ENCODE results near the gene HECTD4.

Gene HECTD4

DNA sequence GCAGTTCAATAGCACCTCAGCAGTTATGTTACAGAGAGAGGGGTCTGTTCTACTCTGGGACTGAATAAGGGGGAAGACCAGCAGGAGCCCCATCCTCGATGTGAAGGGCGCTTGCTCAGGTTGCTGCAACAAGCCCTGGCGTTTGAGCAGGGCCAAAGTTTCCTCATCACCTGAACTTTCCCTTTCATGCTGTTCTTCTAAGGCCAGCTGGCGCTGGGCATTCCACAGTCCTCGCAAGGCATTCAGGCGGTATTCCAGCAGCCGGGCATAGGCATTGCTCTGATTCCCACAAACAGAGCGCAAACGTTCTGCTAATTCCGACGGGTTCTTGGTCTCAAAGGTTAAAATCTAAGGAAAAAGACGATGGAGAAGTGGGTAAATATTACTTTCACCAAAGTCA, 62.8 kb downstream of the HECTD4 start:
- FAIRE-seq = no peak

DNA sequence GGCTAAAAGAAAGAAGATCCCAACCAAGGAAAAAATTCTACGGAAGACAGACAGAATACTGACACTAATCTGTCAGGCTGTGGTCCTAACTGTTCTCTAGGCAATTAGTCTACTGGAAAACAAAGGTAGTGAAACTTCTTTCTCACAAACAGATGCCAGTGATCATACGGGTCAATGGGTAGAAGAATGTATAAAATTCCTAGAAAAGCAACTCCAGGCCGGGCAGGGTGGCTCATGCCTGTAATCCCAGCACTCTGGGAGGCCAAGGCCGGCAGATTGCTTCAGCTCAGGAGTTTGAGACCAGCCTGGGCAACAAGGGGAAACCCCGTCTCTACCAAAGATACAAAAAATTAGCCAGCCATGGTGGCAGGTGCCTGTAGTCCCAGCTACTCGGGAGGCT, 64.8 kb downstream of the HECTD4 start:
- FAIRE-seq = no peak

DNA sequence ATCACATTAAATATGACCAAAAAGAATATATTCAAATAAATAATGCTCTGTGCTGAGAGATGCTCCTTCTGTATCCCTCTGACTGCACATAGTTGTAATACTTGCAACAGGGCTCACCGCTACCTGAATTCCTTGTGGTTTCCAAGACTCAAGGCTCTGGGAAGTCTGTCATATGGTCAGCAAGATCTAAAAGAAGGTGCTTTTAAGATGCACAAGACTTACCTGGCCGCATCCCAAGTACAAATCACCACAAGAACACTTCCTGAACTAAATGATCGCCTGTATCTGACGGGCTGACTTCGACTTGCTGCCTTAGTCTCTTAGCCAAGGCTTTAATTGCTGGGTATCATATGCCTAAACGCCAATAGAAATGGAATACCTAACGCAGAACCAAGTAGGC, 67.2 kb downstream of the HECTD4 start:
- no peak for FAIRE-seq

- FAIRE-seq = no peak
Observed at GRCh38 chr12:112309797-112310196, 72.4 kb downstream of the HECTD4 start.

DNA sequence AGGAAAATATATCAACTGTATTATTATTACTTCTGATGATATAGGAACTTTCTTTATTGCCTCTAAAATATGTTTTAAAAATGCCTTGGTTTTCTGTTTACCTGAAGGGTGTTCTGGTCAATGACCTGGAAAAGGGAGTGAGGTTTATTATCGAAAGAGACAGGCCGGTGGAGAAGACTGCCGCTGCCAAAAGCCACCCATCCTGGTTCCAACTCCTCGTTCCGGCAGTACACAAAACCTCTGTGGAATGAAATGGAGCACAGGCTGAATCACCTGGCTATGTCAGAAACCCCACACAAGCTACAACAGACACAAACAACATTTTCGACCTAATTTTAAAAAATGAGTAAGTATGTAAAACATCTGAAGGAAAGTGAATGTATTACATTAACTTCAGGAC, 73.6 kb downstream of the HECTD4 start:
- FAIRE-seq = no peak

DNA sequence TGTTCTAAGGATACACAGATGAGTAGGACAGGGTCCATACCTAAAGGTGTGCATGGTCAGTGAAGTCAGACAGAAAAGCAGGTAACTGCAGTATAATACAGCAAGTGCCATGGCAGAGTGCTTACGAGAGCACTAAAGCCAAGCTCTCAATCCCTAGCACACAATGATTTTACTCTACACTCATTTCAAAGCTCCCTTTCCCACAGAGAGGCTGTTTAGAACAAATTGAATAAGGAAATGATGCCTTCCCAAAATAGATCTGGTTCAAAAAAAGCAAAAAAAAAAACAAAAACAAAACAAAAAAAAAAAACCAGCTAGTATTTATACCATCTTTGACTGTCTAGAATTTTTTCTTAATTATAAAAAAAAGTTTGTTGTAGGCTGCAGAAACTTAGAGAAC, 74.1 kb downstream of the HECTD4 start:
- no peak for FAIRE-seq

- no peak for FAIRE-seq
Observed at GRCh38 chr12:112307317-112308011, 74.8 kb downstream of the HECTD4 start.

DNA sequence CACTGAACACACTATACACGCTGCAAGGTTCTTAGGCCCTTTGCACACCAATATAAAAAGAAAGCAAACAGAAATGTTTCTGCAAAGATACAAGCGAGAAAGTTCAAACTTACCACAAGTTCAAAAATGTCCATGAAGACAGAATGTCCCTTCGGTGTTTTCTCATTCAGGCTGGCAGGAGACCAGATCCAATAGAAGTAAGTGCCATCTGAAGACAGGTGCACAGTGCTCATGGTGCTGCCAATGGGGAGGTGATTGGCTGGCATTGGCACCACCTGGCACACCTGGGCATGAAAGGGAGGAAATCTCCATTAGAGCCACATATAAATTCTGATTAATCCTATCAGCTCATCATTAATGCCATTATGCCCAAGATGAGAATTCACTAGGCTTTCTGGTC, 76.3 kb downstream of the HECTD4 start:
- no peak for FAIRE-seq

DNA sequence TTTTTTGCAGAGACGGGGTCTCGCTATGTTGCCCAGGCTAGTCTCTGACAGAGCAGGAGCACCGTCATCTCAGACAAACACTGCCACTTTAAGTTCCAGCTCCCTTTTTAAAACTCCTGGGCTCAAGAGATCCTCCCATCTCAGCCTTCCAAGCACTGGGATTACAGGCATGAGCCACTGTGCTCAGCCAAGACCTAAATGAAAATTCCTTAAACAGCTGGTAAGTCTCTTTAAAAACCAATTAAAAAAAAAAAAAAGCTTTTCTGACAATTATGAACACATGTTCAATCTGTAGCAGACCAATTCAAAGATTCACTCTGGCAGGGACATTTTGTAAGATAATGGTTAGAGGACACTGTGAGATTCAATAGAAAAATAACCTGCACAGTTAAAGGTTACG, 77.8 kb downstream of the HECTD4 start:
- FAIRE-seq = no peak

DNA sequence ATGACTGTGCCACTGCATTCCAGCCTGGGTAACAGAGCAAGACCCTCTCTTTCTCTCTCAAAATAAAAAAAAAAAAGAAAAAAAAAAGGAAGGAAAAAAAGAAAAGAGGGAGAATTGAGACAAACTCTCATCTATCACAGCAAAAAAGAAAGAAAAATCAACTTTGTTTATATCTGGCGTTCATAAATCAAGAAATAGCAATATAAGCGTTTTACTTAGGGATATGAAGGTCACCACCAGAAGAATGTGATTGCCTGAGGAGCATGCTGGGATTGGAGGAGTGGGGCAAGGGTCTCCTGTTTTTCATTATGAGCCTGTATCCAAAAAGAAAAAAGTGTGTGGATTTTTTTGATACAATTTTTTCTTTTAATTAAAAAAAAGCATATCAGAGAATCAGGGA, 78.4 kb downstream of the HECTD4 start:
- FAIRE-seq = no peak

GRCh38 chr12:112303004-112303403, 79.2 kb downstream of the HECTD4 start:
- no peak for FAIRE-seq

GRCh38 chr12:112299704-112300103, 82.5 kb downstream of the HECTD4 start:
- no peak for FAIRE-seq

- FAIRE-seq = no peak
Observed at GRCh38 chr12:112297188-112297587, 85.0 kb downstream of the HECTD4 start.

- FAIRE-seq = no peak
Observed at GRCh38 chr12:112296183-112296582, 86.0 kb downstream of the HECTD4 start.

DNA sequence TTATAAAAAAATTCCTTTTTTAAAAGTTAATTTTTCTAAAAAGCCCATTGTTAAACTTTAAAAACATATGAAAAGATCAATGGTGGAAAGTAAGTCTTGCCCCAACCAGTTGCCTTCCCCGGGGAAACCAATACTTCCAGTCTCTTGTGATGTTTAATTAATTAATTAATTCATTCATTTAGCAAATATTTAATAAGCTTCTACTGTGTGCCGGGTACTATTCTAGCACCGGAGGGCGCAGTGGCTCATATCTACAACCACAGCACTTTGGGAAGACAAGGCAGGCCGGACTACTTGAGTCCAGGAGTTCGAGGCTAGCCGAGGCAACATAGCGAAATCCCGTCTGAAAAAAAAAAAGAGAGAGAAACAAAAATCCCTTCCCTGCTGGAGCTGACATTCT, 87.4 kb downstream of the HECTD4 start:
- no peak for FAIRE-seq

GRCh38 chr12:112288638-112289037, 93.6 kb downstream of the HECTD4 start:
- FAIRE-seq = no peak

GRCh38 chr12:112285600-112286401, 96.4 kb downstream of the HECTD4 start:
- FAIRE-seq = no peak

DNA sequence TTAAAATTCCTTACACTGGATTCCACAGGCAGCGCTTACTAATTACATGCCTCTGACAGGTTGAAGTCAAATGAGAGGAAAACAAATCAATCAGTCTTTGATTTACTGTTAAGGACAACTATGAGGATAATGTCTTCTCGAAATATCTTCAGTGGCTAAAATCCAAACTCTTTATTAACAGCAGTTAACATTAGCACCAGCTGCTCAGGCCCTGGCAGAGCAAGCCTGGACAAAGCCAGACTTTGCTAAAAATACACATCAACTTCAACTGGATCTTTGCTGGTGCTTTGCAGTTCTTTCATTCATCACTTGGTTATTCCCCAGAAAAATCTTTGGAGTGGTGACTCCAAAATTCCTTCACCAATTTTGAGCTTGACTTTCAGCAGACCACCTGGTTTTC, 98.7 kb downstream of the HECTD4 start:
- no peak for FAIRE-seq

GRCh38 chr12:112282920-112283319, 99.3 kb downstream of the HECTD4 start:
- FAIRE-seq = no peak

DNA sequence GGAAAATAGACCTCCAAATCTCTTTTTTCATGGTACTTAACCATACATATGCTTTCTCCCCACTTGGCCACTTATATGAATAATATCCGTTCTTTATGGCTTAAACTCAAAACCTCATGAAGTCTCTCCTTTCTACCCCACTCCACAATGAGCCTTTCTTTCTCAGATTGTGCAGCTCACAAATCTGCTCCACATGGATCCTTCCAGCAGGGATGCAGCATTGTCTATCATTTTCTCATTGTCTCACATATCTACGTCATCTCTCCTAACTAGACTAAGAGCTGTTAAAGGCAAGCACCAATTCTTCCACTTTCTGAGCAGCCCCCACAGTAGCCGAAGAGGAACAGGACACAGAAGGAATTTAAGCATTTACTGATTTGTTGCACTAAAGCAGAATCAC, 106.4 kb downstream of the HECTD4 start:
- FAIRE-seq = no peak

DNA sequence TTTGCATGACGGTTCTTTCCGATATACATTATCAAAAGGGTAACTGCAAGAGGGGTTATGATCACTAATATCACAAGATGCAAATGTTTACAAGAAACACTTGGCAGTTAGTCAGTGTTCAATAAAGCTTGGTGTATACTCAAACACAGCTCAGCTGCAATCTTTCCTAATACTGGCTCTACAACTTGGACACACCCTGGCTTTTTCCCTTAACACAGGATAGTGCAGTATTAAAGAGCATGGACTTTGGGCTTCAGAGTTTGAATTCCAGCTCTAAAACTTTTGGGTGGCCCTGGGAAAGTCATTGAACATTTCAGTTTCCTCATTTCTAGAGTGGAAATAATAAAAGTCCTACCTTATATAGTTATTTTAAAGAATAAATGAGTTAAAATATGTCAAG, 107.0 kb downstream of the HECTD4 start:
- FAIRE-seq = no peak

DNA sequence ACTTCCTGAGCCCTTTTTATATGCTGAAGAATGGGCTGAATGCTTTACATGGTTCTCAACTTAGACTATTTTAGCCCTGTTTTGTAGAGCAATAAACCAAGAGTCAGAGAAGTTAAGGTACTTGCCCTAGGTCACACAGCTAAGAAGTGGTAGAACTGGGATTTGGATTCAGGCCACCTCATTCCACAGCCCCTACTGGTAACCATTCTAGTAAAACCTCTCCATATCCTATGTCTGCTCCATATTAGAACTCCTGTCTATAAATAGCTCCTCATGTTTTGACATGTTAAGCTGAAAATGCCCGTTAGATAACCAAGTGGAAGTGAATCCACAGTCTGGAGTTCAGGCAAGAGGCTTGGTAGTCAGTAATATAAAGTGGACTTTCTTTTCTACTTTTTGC, 111.6 kb downstream of the HECTD4 start:
- FAIRE-seq = no peak

- FAIRE-seq = no peak
Observed at GRCh38 chr12:112266473-112266872, 115.8 kb downstream of the HECTD4 start.

GRCh38 chr12:112261559-112261958, 120.7 kb downstream of the HECTD4 start:
- FAIRE-seq = no peak

DNA sequence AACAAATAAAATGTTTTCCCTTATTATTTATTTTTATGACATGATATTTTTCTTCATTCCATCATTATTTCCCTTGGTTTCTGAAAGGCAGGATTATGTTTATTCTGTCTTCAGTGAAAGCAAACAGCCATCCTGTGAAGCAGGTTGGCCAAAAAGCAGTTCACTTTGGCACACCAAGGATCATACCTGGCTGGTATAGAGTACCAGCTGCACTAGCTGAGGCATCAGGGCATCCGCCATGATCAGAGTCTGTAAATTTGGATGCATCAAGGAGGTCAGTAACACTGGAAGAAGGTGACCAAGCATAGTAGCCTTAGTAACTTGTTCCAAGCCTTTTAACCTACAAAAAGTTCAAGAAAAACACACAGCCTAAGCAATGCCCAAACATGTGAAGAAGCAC, 123.3 kb downstream of the HECTD4 start:
- no peak for FAIRE-seq
